ENCODE measurements around the gene SPEN.
"Not testable (repeated sequence)": the region's sequence is repeated elsewhere in the genome, so short reads cannot be mapped to it uniquely, and the experiment has no call there.

SPEN gene

GRCh38 chr1:15969321-15969880, 121.9 kb downstream of the SPEN start:
- DNase-seq (ENCODE audit: low read depth), result no peak
- no peak overlapping the region for H3K4me3 ChIP-seq (ENCODE audit: low read length)
- TF ChIP-seq CTCF (conservative IDR thresholded peaks at IDR 0.05; ENCODE audit: low read depth, low read length), result no peak

- no peak for TF ChIP-seq CTCF (conservative IDR thresholded peaks at IDR 0.05; ENCODE audit: low read depth, low read length)
- H3K4me3 ChIP-seq (ENCODE audit: low read length), result no peak overlapping the region
- no peak for DNase-seq (ENCODE audit: low read depth)
These were observed 123.4 kb downstream of the SPEN start for GRCh38 chr1:15970911-15971310.

GRCh38 chr1:15972409-15972808, 124.9 kb downstream of the SPEN start:
- no peak for TF ChIP-seq CTCF (conservative IDR thresholded peaks at IDR 0.05; ENCODE audit: low read depth, low read length)
- no peak for DNase-seq (ENCODE audit: low read depth)
- no peak overlapping the region for H3K4me3 ChIP-seq (ENCODE audit: low read length)

- H3K4me3 ChIP-seq (ENCODE audit: low read length), result no peak overlapping the region
- no peak for TF ChIP-seq CTCF (conservative IDR thresholded peaks at IDR 0.05; ENCODE audit: low read depth, low read length)
- no peak for DNase-seq (ENCODE audit: low read depth)
These were observed 126.3 kb downstream of the SPEN start for GRCh38 chr1:15973772-15974171.

GRCh38 chr1:15974855-15975254, 127.3 kb downstream of the SPEN start:
- H3K4me3 ChIP-seq (ENCODE audit: low read length), result peak overlapping the region; percentile 87
- TF ChIP-seq CTCF (conservative IDR thresholded peaks at IDR 0.05; ENCODE audit: low read depth, low read length), result no peak
- no peak for DNase-seq (ENCODE audit: low read depth)

- DNase-seq (ENCODE audit: low read depth), result no peak
- TF ChIP-seq CTCF (conservative IDR thresholded peaks at IDR 0.05; ENCODE audit: low read depth, low read length), result no peak
These were observed 127.9 kb downstream of the SPEN start for GRCh38 chr1:15975358-15975804.

GRCh38 chr1:15975805-15976680, 128.5 kb downstream of the SPEN start, which contains the start of gene ZBTB17:
ZBTB17 (minus strand) TSS chr1:15976101; CDS start chr1:15948495, 27,606 bp downstream.
- peak; percentile 62 for DNase-seq (ENCODE audit: low read depth)
- TF ChIP-seq CTCF (conservative IDR thresholded peaks at IDR 0.05; ENCODE audit: low read depth, low read length), result no peak

More at GRCh38 chr1:15975358-15975804, 127.9 kb downstream of the SPEN start:
- peak overlapping the region; percentile 87 for H3K4me3 ChIP-seq (ENCODE audit: low read length)

GRCh38 chr1:15977947-15978346, 130.4 kb downstream of the SPEN start:
- not testable (repeated sequence) for DNase-seq (ENCODE audit: low read depth); H3K4me3 ChIP-seq (ENCODE audit: low read length)

More at GRCh38 chr1:15975805-15976680, 128.5 kb downstream of the SPEN start, which contains the start of gene ZBTB17:
- H3K4me3 ChIP-seq (ENCODE audit: low read length), result peak within 1 kb of the TSS; percentile 87

Measured in retinal pigment epithelial cell (primary cell).